ENCODE data around the gene IL17REL.

Gene IL17REL

DNA sequence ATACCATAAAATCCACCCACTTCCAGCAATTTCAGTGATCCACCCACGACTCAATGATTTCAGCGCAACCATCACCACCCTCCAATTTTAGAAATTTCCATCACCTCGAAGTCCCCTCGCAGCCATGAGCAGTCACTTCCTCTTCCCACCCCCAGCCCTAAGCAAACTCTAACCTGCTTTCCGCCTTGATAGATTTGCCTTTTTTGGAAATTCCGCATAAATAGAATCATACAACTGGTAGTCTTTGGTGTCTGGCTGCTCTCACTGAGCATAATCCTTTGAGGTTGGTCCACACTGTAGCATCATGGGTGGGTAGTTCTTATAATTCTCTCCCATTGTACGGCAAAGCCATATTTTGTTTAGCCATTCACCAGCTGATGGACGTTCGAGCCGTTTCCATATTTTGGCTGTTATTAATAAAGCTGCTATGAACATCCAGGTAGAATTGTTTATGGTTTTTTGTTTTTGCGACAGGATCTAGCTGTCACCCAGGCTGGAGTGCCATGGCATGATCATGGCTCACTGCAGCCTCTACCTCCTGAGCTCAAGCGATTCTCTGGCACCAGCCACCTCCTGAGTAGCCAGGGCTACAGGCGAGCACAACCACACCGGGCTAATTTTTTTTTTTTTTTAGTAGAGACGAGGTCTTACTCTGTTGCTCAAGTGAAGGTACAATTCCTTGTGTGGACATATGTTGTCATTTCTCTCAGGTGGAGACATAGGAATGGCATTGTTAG, 36.0 kb downstream of the IL17REL start:
- Histone ChIP-seq H3K27me3 (ENCODE audit: control insufficient read depth, insufficient read depth, low read length) (peaks cover 12% of the 10 kb centered on the region), H3K9ac (ENCODE audit: low read depth, low read length) (no peak overlapping the region), H3K4me3 (ENCODE audit: low read depth, low read length) (no peak overlapping the region), H3K9me3 (ENCODE audit: control insufficient read depth, insufficient read depth, low read length) (no peaks in the 10 kb centered on the region), H3K4me1 (ENCODE audit: control insufficient read depth, insufficient read depth, low read length) (0 out of 2 replicates have a peak, but pooled peaks cover 3% of the 10 kb centered on the region), H3K36me3 (ENCODE audit: control insufficient read depth, insufficient read depth, low read length) (no peaks in the 10 kb centered on the region), H3K27ac (ENCODE audit: low read depth, low read length) (no peak overlapping the region)

DNA sequence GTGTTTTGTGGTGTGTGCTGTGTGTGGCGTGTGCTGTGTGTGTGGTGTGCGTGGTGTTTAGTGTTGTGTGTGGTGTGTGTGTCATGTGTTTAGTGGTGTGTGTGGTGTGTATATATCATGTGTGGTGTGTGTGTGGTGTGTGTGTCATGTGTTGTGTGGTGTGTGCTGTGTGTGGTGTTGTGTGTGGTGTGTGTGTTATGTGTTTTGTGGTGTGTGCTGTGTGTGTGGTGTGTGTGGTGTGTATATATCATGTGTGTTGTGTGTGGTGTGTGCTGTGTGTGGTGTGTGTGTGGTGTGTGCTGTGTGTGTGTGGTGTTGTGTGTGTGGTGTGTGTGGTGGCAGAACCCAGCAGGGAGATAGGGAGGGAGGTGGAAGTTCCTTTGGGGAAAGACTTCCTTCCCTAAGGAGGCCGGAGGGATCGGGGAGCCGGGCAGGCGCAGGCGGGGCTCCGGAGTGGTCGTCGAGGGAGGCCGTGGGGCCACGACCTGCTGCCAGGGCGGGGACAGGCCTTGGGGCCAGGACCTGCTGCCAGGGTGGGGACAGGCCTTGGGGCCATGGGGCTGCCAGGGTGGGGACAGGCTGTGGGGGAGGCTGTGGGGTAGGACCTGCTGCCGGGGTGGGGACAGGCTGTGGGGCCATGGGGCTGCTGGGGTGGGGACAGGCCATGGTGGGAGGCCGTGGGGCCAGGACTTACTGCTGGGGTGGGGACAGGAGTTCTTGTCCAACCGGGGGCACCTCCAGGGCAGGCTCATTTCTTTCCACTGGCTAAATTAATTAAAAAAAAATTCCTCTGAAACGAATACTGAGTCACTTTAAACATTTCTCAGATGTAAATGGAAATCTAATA, 36.8 kb downstream of the IL17REL start:
- Histone ChIP-seq H3K9me3 (ENCODE audit: control insufficient read depth, insufficient read depth, low read length) (no peaks in the 10 kb centered on the region), H3K4me1 (ENCODE audit: control insufficient read depth, insufficient read depth, low read length) (0 out of 2 replicates have a peak, but pooled peaks cover 3% of the 10 kb centered on the region), H3K27me3 (ENCODE audit: control insufficient read depth, insufficient read depth, low read length) (peaks cover 20% of the 10 kb centered on the region), H3K36me3 (ENCODE audit: control insufficient read depth, insufficient read depth, low read length) (no peaks in the 10 kb centered on the region), H3K27ac (ENCODE audit: low read depth, low read length) (no peak overlapping the region), H3K4me3 (ENCODE audit: low read depth, low read length) (no peak overlapping the region), H3K9ac (ENCODE audit: low read depth, low read length) (no peak overlapping the region)

DNA sequence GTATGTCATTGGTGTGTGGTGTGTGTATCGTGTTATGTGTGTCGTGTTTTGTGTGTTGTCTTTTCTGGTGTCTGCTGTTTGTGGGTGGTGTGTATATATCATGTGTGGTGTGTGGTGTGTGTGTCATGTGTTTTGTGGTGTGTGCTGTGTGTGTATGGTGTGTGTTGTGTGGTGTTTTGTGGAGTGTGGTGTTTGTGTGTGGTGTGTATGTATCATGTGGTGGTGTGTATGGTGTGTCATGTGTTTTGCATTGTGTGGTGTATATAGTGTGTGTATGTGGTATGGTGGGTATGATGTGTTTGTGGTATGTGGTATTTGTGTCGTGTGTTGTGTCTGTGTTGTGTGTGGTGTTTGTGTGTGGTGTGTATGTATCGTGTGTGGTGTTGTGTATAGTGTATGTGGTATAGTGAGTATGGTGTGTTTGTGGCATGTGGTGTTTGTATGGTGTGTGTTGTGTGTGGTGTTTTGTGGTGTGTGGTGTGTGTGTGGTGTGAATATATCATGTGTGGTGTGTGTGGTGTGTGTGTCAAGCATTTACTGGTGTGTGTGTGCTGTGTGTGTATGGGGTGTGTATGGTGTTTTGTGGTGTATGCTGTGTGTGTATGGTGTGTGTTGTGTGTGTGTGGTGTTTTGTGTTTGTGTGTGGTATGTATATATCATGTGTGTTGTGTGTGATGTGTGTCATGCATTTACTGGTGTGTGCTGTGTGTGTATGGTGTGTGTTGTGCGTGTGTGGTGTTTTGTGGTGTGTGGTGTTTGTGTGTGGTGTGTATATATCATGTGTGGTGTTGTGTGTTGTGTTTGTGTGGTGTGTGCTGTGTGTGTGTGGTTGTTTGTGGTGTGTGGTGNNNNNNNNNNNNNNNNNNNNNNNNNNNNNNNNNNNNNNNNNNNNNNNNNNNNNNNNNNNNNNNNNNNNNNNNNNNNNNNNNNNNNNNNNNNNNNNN, 39.3 kb downstream of the IL17REL start:
- Histone ChIP-seq H3K27ac (ENCODE audit: low read depth, low read length) (no peak overlapping the region), H3K36me3 (ENCODE audit: control insufficient read depth, insufficient read depth, low read length) (no peaks in the 10 kb centered on the region), H3K27me3 (ENCODE audit: control insufficient read depth, insufficient read depth, low read length) (peaks cover 24% of the 10 kb centered on the region), H3K9ac (ENCODE audit: low read depth, low read length) (no peak overlapping the region), H3K4me1 (ENCODE audit: control insufficient read depth, insufficient read depth, low read length) (peaks cover 7% of the 10 kb centered on the region; the same call in 1 of the 2 replicates), H3K9me3 (ENCODE audit: control insufficient read depth, insufficient read depth, low read length) (no peaks in the 10 kb centered on the region), H3K4me3 (ENCODE audit: low read depth, low read length) (no peak overlapping the region)

DNA sequence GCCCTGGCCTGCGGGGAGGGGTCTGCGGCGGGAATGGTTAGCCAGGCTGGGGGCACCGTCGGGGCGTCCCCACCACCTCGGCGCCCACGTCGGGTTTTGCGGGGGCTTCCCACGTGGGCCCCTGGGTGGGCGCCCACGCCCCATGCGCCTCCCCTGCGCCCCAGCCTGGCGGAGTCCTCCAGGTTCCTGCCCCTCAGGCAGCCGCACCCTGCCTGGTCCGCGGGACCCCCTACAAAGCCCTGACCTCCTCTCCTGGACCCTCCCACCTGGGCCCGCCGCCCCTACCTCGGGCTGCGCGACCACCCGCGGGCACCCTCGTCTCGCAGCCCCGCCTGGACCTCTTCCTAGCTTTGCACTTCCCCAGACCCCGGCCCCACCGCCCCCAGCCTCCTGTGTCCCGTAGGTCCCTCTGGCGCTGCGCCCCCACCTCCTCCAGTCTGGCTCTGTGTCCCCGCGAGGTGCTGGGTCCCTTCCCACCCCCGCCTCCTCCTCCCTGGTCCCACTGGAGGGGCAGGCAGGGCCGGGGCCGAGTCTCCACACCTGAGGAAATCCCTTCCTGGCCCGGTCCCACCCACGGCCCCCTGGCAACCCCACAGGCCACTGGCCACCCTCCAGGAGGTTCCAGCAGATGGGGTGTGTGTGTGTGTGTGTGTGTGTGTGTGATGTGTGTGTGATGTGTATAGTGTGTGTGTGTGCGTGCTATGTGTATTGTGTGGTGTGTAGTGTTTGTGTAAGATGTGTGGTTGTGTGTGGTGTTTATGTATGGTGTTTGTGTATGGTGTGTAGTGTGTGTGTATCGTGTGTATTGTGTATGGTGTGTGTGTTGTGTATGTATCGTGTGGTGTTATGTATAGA, 40.2 kb downstream of the IL17REL start:
- Histone ChIP-seq H3K27me3 (ENCODE audit: control insufficient read depth, insufficient read depth, low read length) (peaks cover 24% of the 10 kb centered on the region), H3K27ac (ENCODE audit: low read depth, low read length) (no peak overlapping the region), H3K9ac (ENCODE audit: low read depth, low read length) (no peak overlapping the region), H3K4me1 (ENCODE audit: control insufficient read depth, insufficient read depth, low read length) (peaks cover 7% of the 10 kb centered on the region; the same call in 1 of the 2 replicates), H3K36me3 (ENCODE audit: control insufficient read depth, insufficient read depth, low read length) (no peaks in the 10 kb centered on the region), H3K4me3 (ENCODE audit: low read depth, low read length) (no peak overlapping the region), H3K9me3 (ENCODE audit: control insufficient read depth, insufficient read depth, low read length) (no peaks in the 10 kb centered on the region)

DNA sequence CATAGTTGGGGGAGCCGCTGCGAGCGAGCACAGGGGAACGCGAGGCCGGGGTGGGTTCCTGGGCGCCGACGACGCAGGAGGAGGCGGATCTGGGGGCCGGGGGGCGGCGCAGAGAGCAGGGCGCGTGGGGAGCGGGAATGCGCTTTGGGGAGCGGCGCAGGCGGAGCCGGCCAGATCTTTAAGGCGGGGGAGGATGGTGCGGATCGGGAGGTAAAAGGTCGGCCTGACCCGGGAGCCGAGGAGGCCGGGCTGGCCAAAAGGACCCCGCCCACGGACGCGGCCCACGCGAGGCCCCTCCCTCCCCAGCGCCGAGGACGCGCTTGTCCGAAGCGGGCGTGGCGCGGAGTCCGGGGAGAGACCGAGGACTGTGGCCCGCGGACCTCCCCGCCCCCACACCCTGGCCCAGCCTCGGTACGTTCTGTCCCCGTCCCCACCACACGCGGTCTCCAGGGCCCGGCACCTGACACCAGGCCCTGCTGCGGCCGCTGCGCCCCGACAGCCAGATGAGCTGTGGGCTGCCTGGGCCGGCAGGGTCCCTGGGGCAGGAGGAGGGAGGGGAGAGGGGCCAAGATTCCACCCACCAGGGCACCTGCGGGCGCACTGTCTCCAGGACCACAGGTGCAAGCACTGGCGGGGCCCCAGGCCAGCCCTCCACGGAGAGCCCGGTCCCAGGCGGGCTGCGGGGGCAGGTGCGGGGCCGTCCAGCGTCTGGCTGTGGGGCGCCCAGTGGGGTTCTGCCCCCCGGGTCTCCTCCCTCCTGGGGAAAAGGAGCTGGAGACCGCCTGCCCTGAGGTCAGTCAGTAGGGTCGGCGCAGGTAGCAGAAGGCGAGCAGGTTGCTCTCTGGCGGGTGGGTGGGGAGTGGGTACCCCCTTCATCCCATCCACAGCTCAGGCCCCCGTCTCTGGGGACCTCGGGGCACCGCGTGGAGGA, 41.1 kb downstream of the IL17REL start:
- Histone ChIP-seq H3K27ac (ENCODE audit: low read depth, low read length) (peak overlapping the region; percentile 40), H3K4me1 (ENCODE audit: control insufficient read depth, insufficient read depth, low read length) (peaks cover 7% of the 10 kb centered on the region; the same call in 1 of the 2 replicates), H3K27me3 (ENCODE audit: control insufficient read depth, insufficient read depth, low read length) (peaks cover 24% of the 10 kb centered on the region), H3K36me3 (ENCODE audit: control insufficient read depth, insufficient read depth, low read length) (no peaks in the 10 kb centered on the region), H3K9me3 (ENCODE audit: control insufficient read depth, insufficient read depth, low read length) (no peaks in the 10 kb centered on the region), H3K9ac (ENCODE audit: low read depth, low read length) (no peak overlapping the region), H3K4me3 (ENCODE audit: low read depth, low read length) (peak overlapping the region; percentile 48)

DNA sequence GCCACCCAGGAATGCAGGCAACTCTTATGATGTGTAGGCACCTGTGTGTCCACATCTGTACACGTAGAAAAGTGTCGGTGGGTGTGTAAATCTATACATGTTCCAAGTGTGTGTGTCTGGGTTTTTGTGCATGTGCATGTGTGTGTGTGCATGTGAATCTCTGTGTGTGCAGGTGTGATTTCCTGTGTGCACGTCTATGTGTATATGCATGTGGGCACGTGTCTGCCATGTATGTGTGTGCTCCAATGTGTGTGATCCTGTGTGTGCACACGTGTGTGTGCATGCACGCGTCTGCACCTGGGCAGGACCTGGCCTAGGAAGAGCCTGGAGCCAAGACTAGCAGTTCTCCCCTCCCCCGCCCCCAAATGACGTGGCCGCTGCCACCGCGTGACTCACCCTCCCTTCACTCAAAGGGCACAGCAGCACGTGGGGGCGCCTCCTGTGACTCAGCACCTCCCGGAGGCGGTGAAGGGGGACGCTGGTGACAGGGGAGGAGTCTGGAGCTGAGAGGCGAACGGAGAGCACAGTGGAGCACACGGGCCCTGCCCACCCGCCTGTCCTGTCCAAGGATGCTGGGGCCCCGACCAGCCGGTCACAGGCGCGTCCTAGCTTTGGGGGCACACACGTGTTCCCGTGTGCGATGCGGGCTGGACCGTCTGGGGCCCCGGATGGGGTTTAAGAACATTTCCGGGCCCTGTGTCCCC, 41.9 kb downstream of the IL17REL start:
- Histone ChIP-seq H3K9ac (ENCODE audit: low read depth, low read length) (peak overlapping the region; percentile 20), H3K4me3 (ENCODE audit: low read depth, low read length) (peak overlapping the region; percentile 48), H3K27ac (ENCODE audit: low read depth, low read length) (peak overlapping the region; percentile 40), H3K4me1 (ENCODE audit: control insufficient read depth, insufficient read depth, low read length) (peaks cover 7% of the 10 kb centered on the region; the same call in 1 of the 2 replicates), H3K9me3 (ENCODE audit: control insufficient read depth, insufficient read depth, low read length) (no peaks in the 10 kb centered on the region), H3K27me3 (ENCODE audit: control insufficient read depth, insufficient read depth, low read length) (peaks cover 24% of the 10 kb centered on the region), H3K36me3 (ENCODE audit: control insufficient read depth, insufficient read depth, low read length) (no peaks in the 10 kb centered on the region)

DNA sequence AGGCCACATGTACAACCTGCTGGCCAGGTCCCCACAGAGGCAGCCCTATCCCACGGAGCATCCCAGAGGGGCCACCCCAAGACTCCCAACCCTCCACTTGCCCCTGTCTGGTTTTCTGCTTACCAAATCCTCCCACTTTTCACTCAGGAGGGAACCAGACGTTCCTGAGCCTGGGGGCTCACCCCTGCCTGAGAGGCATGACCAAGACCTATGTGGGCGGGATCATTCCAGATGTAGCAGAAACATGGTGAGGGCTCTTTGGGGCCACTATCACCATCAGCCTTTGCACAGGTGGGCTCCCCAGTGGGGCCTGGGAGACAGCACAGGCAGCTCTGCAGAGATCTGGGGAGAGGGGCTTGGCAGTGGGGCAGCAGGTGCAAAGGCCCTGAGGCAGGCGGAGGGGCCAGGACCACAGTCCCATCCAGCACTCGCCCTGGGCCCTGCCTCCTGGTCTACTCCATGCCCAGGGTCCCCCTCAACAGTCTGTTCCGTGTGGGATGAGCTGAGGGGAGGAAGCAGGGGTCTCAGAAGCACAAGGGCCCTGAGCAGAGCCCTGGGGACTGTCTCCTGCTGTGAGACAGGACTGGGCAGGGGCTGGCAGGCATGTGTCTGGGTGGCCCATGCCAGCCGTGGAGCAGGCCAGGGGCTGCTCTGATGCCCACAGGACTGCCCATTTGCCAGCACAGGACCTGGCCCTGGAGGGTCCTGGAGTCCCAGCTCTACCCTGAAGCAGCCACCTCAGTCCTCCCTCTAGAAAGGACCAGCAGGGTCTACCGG, 42.6 kb downstream of the IL17REL start:
- H3K9me3 ChIP-seq (ENCODE audit: control insufficient read depth, insufficient read depth, low read length): no peaks in the 10 kb centered on the region
- peaks cover 7% of the 10 kb centered on the region; the same call in 1 of the 2 replicates for H3K4me1 ChIP-seq (ENCODE audit: control insufficient read depth, insufficient read depth, low read length)
- H3K9ac ChIP-seq (ENCODE audit: low read depth, low read length): no peak overlapping the region
- no peak overlapping the region for H3K4me3 ChIP-seq (ENCODE audit: low read depth, low read length)
- no peaks in the 10 kb centered on the region for H3K36me3 ChIP-seq (ENCODE audit: control insufficient read depth, insufficient read depth, low read length)
- H3K27me3 ChIP-seq (ENCODE audit: control insufficient read depth, insufficient read depth, low read length): peaks cover 24% of the 10 kb centered on the region
- no peak overlapping the region for H3K27ac ChIP-seq (ENCODE audit: low read depth, low read length)

DNA sequence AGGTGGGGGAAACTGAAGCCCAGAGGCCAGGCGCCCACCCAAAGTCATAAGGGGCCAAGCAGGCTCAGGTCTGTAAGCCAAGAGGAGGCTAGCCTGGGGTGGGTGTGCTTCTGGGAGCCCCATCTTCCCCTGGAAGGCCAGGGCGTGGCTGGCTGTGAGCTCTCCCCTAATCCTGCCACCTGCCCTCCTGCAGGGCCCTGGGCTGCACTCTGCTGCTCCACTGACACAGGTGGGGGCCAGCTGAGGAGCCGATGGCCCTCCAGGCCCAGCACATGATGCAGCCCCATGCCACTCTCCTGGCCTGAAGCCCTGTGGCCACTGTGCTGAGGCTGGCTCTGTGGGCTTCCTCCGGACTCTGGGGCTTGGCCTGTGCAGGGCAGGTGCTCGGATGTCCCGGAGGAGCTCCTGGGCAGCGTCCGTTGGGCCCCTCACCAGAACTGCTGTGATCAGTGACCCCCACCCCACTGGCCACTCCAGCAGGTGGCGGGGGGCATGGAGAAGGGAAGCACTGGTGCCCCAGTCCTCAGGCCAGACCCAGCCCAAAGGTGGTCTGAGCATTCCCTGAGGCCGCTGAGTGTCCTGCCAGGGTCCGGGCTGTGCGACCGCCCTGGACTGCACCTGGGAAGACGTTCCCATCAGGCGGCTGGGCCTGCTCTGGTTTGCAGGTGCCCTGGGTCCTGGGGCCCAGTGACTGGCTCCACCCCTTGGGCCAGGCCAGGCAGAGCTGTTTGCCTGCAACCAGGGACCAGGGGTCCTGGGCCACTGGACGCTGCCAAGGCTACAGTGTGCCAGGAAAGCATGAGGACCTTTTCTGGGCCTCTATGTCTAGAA, 43.5 kb downstream of the IL17REL start:
- Histone ChIP-seq H3K27ac (ENCODE audit: low read depth, low read length) (no peak overlapping the region), H3K27me3 (ENCODE audit: control insufficient read depth, insufficient read depth, low read length) (peaks cover 24% of the 10 kb centered on the region), H3K36me3 (ENCODE audit: control insufficient read depth, insufficient read depth, low read length) (peaks cover 8% of the 10 kb centered on the region), H3K9me3 (ENCODE audit: control insufficient read depth, insufficient read depth, low read length) (no peaks in the 10 kb centered on the region), H3K9ac (ENCODE audit: low read depth, low read length) (no peak overlapping the region), H3K4me1 (ENCODE audit: control insufficient read depth, insufficient read depth, low read length) (peaks cover 7% of the 10 kb centered on the region; the same call in 1 of the 2 replicates), H3K4me3 (ENCODE audit: low read depth, low read length) (no peak overlapping the region)

Data from HUES48 (cell line).